NOMO-1 treated with dmso at 0.1 percent for 144 hours (cell line): ENCODE measurements around the gene RFC5.
"Not testable (repeated sequence)": the region's sequence is repeated elsewhere in the genome, so short reads cannot be mapped to it uniquely, and the experiment has no call there.

ENCODE experiments used
- DNase-seq: peaks from one replicate; lab custom pipeline; 2025; ENCODE audit not compliant: unreplicated experiment; lab: John Stamatoyannopoulos, UW

Gene RFC5

GRCh38 chr12:118073768-118074167 lies 57.3 kb downstream of the RFC5 start:
- no peak for DNase-seq

DNA sequence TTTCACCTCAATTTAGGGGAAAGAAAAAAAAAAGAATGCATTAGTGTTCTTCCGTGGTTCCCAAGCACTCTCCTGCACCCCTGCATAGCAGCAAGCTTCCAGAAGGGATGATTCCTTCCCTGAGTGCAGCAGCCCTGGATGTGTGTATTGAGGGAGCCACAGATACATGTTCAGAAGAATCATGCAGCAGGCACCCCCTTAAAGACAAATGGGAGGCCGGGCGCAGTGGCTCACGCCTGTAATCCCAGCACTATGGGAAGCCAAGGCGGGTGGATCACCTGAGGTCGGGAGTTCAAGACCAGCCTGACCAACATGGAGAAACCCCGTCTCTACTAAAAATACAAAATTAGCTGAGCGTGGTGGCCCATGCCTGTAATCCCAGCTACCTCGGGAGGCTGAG lies 65.0 kb downstream of the RFC5 start:
- not testable (repeated sequence) for DNase-seq
